GM23248 (cell line): ENCODE results near the gene KCTD10.

Source experiments
- EZH2 ChIP-seq: fragments of 200-600 bp; sonication (generic); IDR thresholded peaks from 2 replicates; pipeline ENCODE4 v1.6.1; 2018; ENCODE audit warnings: antibody characterized with exemption, mild to moderate bottlenecking; ENCODE audit not compliant: insufficient read depth, poor library complexity, severe bottlenecking
- EZH2phosphoT487 ChIP-seq: fragments of 200-600 bp; sonication (generic); IDR thresholded peaks from 2 replicates; pipeline ENCODE4 v1.6.1; 2018; ENCODE audit warnings: antibody characterized with exemption, moderate library complexity, mild to moderate bottlenecking, low read depth; ENCODE audit not compliant: insufficient read depth

DNA sequence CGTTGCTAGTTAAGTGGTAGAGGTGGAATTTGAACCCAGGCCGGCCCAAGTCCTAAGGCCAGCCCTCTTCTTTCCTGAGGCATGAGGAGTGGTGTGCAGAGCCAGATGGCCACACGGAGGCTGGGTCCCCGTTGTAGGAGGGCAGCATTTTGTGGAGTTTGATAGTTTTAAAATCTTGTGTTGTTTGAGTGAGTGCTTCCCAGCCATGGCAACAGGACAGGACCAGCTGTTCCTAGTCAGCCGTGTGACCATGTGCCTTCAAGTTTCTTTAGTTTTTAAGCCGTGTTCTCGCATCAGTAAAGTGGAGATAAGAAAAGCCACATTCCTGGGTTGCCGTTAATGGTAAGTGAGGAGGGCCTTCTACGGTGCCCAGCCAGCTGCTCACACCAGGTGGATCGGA is 44.7 kb upstream of the KCTD10 start:
- TF ChIP-seq EZH2phosphoT487 = no peak
- TF ChIP-seq EZH2 = no peak
